Kidney (tissue), 14 donors: ENCODE data around the gene KMT2C. TPM values are rescaled to one million over a fixed set of nuclear protein-coding genes. Genes with fewer than 3 reads are reported as not detected.
"Not testable (repeated sequence)": the region's sequence is repeated elsewhere in the genome, so short reads cannot be mapped to it uniquely, and the experiment has no call there.

ENCODE experiments used
- DNase-seq, 5 donors: peaks; one replicate each; pipeline ENCODE4 v3.0.0-alpha.2; 2013 to 2020
- FAIRE-seq: peaks from 2 replicates; lab custom pipeline; 2012; peaks lifted over from hg19 to GRCh38; lab: Jason Lieb, UNC
- H3K27ac ChIP-seq, 2 donors: one replicate each; pipeline ENCODE4 v1.7.0; 2013; ENCODE audit warnings: low read depth in 2 of 2, low read length in 2 of 2, inconsistent platforms in 1 of 2
- H3K27me3 ChIP-seq: one replicate; pipeline ENCODE4 v1.7.1; 2013; ENCODE audit warnings: low read length, inconsistent platforms; ENCODE audit not compliant: control insufficient read depth, insufficient read depth
- H3K36me3 ChIP-seq, 3 donors: one replicate each; pipeline versions ENCODE4 v1.7.0 to v1.7.1; 2013; ENCODE audit warnings: low read length in 3 of 3, control low read depth in 1 of 3, inconsistent platforms in 1 of 3; ENCODE audit not compliant: insufficient read depth in 3 of 3, control insufficient read depth in 2 of 3
- H3K4me1 ChIP-seq, 3 donors: one replicate each; pipeline versions ENCODE4 v1.7.0 to v1.7.1; 2013; ENCODE audit warnings: low read length in 3 of 3, inconsistent platforms in 1 of 3, low read depth in 1 of 3; ENCODE audit not compliant: control insufficient read depth in 2 of 3, insufficient read depth in 2 of 3
- H3K4me3 ChIP-seq, 3 donors: one replicate each; pipeline versions ENCODE4 v1.7.0 to v1.8.1; 2013; ENCODE audit warnings: low read length in 3 of 3, control low read depth in 1 of 3, inconsistent platforms in 1 of 3
- H3K9ac ChIP-seq, 3 donors: one replicate each; pipeline versions ENCODE4 v1.7.0 to v1.7.1; 2013; ENCODE audit warnings: low read length in 3 of 3, control low read depth in 1 of 3, inconsistent platforms in 1 of 3
- H3K9me3 ChIP-seq, 3 donors: one replicate each; pipeline versions ENCODE4 v1.7.0 to v1.7.1; 2013; ENCODE audit warnings: low read length in 3 of 3, control low read depth in 1 of 3, inconsistent platforms in 1 of 3; ENCODE audit not compliant: control insufficient read depth in 2 of 3, insufficient read depth in 1 of 3
- CTCF ChIP-seq: IDR thresholded peaks from 3 replicates; pipeline ENCODE4 v1.5.1; 2012; ENCODE audit warnings: mild to moderate bottlenecking, moderate library complexity, borderline replicate concordance; ENCODE audit not compliant: insufficient read depth; ENCODE audit errors: extremely low read depth
- intact Hi-C: fragments of 100-400 bp; cut with DNase I; formaldehyde crosslinking; loops from one replicate; pipeline ENCODE4 v1.11.1; 2022
- polyA plus RNA-seq: library from polyadenylated mRNA; stranded (reverse); fragments of 350-450 nt; fragmentation: Illumina TruSeq; extraction: RNeasy Lipid Tissue Mini Kit (QIAGEN cat#74804); gene quantifications from one replicate; pipeline ENCODE4 v1.2.3, GENCODE V29; 2014; ENCODE audit warnings: low read depth, low replicate concordance; ENCODE audit not compliant: insufficient read depth
- total RNA-seq: library from RNA; stranded (reverse); fragmentation: NEBNext Ultra II Directional; extraction: Animal tissue kit (Norgen Biotek cat#: 25700); gene quantifications from one replicate; pipeline ENCODE4 v1.2.1, GENCODE V29; 2021
- donor health status: control.
- donor health status: control.
- donor health status: control.
- donor health status: control.
- donor health status: control.
- donor health status: DM: yes; HTN: yes; CAD: no.
- donor health status: Normal renal cell carcinoma (clear cell type).

KMT2C gene
- total and polyA plus RNA-seq, 2 donors from 2014 or later, result 4.8 to 102 TPM

DNA sequence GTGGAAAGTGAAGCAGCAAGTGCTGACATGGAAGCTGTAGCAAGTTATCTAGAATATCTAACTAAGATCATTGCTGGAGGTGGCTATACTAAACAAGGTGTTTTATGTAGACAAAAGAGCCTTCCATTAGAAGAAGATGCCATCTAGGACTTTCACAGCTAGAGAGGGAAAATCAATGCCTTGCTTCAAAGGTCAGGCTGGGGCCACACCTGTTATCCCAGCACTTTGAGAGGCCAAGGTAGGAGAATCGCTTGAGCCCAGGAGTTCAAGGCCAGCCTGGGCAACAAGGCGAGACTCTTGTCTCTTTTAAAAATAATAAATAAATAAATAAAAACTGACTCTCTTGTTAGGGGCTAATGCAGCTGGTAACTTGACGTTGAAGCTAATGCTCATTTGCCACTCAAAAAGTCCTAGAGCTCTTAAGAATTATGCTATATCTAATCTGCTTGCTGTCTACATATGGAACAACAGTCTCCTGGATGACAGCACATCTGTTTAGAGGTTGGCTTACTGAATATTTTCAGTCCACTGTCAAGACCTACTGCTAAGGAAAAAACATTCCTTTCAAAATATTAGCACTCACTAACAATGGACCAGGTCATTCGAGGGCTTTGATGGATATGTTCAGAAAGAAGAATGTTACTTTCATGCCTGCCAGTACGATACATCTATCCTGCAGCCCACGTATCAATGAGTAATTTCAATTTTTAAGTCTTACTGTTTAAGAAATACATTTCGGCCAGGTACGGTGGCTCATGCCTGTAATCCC, 58.9 kb downstream of the KMT2C start:
- intact Hi-C loops, DNase-seq: not testable (repeated sequence)

DNA sequence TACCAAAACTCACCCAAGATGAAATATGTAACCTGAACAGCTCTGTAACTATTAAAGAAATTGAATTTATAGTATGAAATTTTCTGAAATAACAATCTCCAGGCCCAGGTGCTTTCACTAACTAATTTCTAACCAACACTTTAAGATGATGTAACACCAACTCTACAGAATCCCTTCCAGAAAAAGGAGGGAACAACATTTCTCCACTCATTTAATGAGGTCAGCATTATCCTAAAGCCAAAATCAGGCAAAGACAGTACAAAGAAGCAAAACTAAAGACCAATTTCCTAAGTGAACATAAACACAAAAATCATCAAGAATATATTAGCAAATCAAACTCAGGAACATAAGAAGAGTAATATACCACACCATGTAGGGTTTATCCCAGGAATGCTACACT, 65.5 kb downstream of the KMT2C start:
- Histone ChIP-seq H3K36me3 (no peaks in the 10 kb centered on the region), H3K27ac (no peak overlapping the region), H3K4me1 (no peaks in the 10 kb centered on the region), H3K9me3 (no peaks in the 10 kb centered on the region), H3K27me3 (no peaks in the 10 kb centered on the region), H3K4me3 (no peak overlapping the region), H3K9ac (no peak overlapping the region)
- intact Hi-C loops, result no loop called here
- no peak for TF ChIP-seq CTCF
- no peak for DNase-seq
- no peak for FAIRE-seq

More for the DNA sequence above, 58.9 kb downstream of the KMT2C start:
- H3K36me3 ChIP-seq, H3K9ac ChIP-seq, H3K27me3 ChIP-seq, H3K4me3 ChIP-seq, H3K4me1 ChIP-seq, FAIRE-seq, H3K27ac ChIP-seq, H3K9me3 ChIP-seq: not testable (repeated sequence)

GRCh38 chr7:152369518-152369917, 66.3 kb downstream of the KMT2C start:
- H3K27ac ChIP-seq, result no peak overlapping the region
- TF ChIP-seq CTCF, result no peak
- no peak overlapping the region for H3K9ac ChIP-seq
- DNase-seq (no peak), FAIRE-seq (no peak)
- intact Hi-C loops, result no loop called here
- H3K27me3 ChIP-seq, result no peaks in the 10 kb centered on the region
- no peaks in the 10 kb centered on the region for H3K4me1 ChIP-seq
- H3K9me3 ChIP-seq, result no peaks in the 10 kb centered on the region
- H3K4me3 ChIP-seq, result no peak overlapping the region
- no peaks in the 10 kb centered on the region for H3K36me3 ChIP-seq

- Histone ChIP-seq H3K4me1 (no peaks in the 10 kb centered on the region), H3K4me3 (no peak overlapping the region), H3K9me3 (no peaks in the 10 kb centered on the region), H3K36me3 (no peaks in the 10 kb centered on the region), H3K9ac (no peak overlapping the region), H3K27ac (no peak overlapping the region), H3K27me3 (no peaks in the 10 kb centered on the region)
- no peak for TF ChIP-seq CTCF
- FAIRE-seq, result no peak
- intact Hi-C loops, result no loop called here
- peak in 1 of 5 donors; percentile 13 for DNase-seq
Measured at GRCh38 chr7:152367170-152367569, 68.6 kb downstream of the KMT2C start.
